Measurements from ENCODE around the gene CELSR1.

CELSR1 gene

GRCh38 chr22:46428602-46429324, 108.7 kb downstream of the CELSR1 start:
- TF ChIP-seq, protein P1, sequence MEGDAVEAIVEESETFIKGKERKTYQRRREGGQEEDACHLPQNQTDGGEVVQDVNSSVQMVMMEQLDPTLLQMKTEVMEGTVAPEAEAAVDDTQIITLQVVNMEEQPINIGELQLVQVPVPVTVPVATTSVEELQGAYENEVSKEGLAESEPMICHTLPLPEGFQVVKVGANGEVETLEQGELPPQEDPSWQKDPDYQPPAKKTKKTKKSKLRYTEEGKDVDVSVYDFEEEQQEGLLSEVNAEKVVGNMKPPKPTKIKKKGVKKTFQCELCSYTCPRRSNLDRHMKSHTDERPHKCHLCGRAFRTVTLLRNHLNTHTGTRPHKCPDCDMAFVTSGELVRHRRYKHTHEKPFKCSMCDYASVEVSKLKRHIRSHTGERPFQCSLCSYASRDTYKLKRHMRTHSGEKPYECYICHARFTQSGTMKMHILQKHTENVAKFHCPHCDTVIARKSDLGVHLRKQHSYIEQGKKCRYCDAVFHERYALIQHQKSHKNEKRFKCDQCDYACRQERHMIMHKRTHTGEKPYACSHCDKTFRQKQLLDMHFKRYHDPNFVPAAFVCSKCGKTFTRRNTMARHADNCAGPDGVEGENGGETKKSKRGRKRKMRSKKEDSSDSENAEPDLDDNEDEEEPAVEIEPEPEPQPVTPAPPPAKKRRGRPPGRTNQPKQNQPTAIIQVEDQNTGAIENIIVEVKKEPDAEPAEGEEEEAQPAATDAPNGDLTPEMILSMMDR (IDR thresholded peaks at IDR 0.05; ENCODE audit: insufficient read depth, missing control alignments) = no peak
- FAIRE-seq (no peak), DNase-seq (ENCODE audit: insufficient read length, low spot score) (no peak)

DNA sequence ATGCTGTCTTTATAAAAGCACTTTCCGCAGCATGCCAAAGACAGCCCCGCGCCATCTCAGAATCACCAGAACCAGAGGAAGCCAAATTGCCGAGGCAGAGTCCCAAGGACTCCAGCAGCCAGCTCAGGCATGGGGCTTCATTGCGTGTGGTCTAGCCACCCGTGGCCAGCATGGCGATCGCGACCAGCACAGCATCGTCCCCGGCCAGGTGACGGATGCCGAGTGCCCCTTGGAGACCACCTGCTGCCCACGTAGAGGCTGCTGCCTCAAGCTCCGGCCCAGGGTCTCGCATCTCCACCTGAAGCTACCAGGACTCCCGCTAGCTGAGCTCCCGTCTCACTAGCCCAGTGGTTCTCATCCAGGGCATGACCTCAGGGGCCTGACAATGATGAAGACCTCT, 109.2 kb downstream of the CELSR1 start:
- TF ChIP-seq, protein P1 (IDR thresholded peaks at IDR 0.05; ENCODE audit: insufficient read depth, missing control alignments) = no peak
- no peak for FAIRE-seq
- DNase-seq (ENCODE audit: insufficient read length, low spot score) = no peak

DNA sequence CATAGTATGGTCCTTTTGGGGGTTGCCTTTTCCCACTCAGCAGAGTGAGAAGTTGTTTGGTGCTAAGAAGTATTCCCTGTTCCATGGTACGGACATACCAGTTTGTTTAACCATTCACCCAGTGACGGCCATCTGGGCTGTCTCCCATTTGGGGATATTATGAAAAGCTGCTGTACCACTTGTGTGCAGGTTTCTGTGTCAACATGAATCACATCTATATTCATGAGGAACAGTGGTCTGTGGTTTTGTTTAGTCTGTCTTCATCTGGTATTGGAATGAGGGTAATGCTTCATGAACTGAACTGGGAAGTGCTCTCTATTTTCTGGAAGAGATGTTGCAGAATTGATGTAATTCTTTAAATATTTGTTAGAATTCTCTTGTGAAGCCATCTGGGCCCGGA, 112.4 kb downstream of the CELSR1 start:
- FAIRE-seq (no peak), DNase-seq (ENCODE audit: insufficient read length, low spot score) (no peak)
- TF ChIP-seq, protein P1 (IDR thresholded peaks at IDR 0.05; ENCODE audit: insufficient read depth, missing control alignments) = no peak

DNA sequence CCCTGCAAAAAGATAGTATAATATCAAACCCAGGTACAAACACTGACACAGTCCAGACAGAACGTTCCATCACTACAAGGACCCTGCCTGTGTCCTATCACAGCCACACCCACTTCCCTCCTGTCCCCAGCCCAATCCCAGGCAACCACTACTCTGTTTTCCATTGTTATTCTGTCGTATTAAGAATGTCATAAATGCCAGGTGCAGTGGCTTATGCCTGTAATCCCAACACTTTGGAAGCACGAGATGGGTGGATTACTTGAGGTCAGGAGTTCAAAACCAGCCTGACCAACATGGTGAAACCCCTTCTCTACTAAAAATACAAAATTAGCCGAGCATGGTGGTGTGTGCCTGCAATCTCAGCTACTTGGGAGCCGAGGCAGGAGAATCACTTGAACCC, 112.9 kb downstream of the CELSR1 start:
- FAIRE-seq = no peak

DNA sequence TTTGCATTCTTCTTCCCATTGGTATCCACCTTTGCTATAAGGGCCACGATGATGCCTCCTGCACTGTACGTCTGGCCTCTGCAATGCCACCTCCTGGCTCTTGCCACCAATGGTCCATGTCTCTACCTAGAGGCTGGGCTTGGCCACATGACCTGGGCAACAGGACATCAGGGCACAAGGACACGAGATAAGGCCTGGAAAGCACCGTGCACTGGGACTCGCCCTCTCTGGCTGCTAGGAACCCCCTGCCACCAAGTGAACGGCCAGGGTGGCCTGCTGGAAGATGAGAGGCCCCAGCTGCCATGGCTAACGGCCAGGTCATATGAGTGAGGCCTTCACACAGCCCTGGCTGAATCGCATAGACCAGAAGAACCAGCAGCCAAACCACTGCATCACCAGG, 114.5 kb downstream of the CELSR1 start:
- DNase-seq (ENCODE audit: insufficient read length, low spot score) (no peak), FAIRE-seq (no peak)
- TF ChIP-seq, protein P1 (IDR thresholded peaks at IDR 0.05; ENCODE audit: insufficient read depth, missing control alignments) = no peak

More for the DNA sequence above, 112.9 kb downstream of the CELSR1 start:
- no peak for DNase-seq (ENCODE audit: insufficient read length, low spot score)
- TF ChIP-seq, protein P1 (IDR thresholded peaks at IDR 0.05; ENCODE audit: insufficient read depth, missing control alignments) = no peak

DNA sequence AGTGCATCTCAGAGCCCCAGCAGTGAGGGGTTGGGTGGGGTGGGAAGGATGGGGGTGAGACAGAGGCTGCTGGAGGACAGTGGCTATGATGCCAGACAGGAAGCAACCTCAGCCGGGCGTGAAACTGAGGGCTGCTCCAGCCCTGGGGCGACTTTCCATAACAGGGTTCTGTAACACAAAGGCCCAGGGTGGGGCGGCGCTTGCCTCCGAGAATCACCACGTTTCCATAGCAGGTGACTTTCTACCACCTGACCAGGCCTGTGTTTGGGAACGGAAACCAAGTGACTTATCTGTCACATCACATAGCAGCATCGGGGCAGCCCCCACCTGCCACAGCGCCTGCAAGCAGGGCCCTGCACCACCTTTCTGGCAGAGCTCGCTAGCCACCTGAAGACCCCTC, 116.2 kb downstream of the CELSR1 start:
- no peak for DNase-seq (ENCODE audit: insufficient read length, low spot score)
- TF ChIP-seq, protein P1 (IDR thresholded peaks at IDR 0.05; ENCODE audit: insufficient read depth, missing control alignments) = no peak
- FAIRE-seq = no peak

DNA sequence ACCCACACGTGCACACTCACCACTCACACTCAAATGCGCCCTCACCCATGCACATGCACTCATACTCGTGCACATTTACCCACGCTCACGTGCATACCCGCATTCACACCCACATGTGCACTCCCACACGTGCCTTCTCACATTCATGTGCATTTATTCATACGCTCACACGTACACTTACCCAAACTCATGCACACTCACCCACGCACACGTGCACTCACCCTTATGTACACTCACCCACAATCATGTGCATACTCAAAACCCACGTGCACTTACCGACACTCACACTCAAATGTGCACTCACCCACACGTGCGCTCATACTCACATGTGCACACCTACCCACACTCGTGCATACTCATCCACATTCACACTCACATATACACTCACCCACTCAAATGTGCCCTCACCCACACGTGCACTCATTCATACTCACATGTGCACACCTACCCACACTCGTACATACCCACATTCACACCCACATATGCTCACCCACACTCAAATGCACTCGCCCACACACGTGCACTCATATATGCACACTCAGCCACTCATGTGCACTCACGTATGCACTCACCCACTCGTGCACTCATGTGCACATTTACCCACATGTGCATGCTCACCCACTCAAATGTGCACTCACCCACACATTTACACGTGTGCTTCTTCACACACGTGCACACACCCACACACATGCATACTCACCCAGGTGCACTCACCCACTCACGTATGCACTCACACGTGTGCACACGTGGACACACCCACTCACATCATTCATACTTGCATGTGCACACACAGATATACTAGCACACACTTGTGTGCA, 117.5 kb downstream of the CELSR1 start:
- TF ChIP-seq, protein P1 (IDR thresholded peaks at IDR 0.05; ENCODE audit: insufficient read depth, missing control alignments) = no peak
- no peak for DNase-seq (ENCODE audit: insufficient read length, low spot score)
- FAIRE-seq = no peak
